SW480 (cell line): ENCODE results near the gene HEATR5A.
"Not testable (repeated sequence)": the region's sequence is repeated elsewhere in the genome, so short reads cannot be mapped to it uniquely, and the experiment has no call there.

ENCODE experiments used
- DNase-seq: peaks from one replicate; pipeline ENCODE4 v3.0.0-alpha.2; 2016; ENCODE audit warnings: low spot score

The HEATR5A gene

DNA sequence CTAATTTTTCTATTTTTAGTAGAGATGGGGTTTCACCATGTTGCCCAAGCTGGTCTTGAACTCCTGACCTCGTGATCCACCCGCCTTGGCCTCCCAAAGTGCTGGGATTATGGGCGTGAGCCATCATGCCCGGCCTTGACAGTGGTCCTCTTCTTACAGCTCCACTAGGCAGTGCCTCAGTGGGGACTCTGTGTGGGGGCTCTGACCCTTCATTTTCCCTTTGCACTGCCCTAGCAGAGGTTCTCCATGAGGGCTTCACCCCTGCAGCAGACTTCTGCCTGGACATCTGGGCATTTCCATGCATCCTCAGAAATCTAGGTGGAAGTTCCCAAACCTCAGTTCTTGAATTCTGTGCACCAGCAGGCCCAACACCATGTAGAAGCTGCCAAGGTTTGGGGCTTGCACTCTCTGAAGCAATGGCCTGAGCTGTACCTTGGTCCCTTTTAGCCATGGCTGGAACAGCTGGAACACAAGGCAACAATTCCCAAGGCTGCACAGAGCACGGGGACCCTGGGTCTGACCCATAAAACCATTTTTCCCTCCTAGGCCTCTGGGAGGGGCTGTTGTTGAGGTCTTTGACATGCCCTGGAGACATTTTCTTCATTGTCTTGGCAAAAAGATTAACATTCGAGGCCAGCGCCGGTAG, 90.4 kb downstream of the HEATR5A start:
- not testable (repeated sequence) for DNase-seq

DNA sequence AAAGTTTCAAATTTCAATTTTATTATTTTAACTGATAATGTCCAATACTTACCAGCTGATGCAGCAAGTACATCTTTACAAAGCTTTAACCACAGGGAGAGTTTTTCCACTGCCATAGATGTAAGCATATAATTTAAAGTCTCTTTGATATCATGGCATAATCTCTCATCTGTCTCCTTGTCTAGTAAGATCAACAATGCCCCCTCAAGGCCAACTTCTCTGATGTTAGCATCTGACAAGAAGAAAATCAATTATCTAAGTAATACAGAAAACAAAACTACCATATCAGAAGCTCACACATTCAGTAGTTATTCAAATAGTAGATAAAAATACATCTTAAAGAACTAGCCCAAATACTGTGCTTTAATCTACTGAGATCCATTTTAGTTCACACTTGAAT, 94.2 kb downstream of the HEATR5A start:
- DNase-seq = peak; percentile 20

DNA sequence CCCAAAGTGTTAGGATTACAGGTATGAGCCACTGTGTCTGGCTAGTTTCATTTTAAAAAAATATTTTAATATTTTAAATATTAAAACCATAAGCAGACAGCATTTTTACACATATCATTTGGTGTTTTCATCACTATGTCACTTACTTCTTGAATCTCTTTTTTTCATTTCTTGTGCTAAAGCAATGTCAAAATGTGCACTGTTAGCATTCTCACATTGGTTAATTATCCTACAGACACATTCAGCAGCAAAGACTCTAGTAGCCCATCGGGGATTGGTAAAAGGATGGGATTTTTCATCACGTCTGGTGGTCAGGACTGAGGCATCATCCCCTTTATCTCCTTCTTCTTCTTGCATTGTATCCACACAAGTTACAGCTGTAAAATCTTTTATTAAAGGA, 96.9 kb downstream of the HEATR5A start:
- DNase-seq = no peak

DNA sequence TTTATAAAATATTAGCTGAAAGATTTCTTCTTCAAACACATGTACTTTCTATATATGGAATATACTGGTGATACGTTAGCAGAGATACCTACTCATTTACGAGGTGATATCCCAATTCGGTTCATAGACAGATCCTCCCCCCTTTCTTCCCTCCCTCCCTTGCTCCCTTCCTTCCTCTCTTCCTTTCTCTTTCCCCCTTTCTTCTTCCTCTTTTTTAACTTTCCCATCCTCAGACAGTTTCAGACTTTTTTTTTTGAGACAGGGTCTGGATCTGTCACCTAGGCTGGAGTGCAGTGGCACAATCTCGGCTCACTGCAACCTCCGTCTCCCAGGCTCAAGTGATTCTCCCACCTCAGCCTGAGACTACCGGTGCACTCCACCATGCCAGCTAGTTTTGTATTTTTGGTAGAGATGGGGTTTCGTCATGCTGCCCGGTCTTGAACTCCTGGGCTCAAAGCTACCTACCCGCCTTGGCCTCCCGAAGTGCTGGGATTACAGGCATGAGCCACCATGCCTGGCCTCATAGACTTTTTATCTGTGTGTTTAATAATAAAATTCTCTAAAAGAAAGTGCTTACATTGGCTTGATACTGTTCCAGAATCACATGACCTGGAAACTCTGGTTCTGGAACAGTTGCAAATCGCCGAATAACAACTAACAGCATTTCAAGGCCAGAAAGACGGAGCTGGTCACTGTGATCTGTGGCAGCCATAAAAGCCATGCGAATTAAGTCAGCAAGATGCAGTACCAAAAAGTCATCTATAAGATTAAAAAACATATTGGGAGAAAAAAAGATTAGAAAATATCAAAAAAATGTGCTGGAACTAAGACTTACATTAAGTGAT, 99.2 kb downstream of the HEATR5A start:
- no peak for DNase-seq

DNA sequence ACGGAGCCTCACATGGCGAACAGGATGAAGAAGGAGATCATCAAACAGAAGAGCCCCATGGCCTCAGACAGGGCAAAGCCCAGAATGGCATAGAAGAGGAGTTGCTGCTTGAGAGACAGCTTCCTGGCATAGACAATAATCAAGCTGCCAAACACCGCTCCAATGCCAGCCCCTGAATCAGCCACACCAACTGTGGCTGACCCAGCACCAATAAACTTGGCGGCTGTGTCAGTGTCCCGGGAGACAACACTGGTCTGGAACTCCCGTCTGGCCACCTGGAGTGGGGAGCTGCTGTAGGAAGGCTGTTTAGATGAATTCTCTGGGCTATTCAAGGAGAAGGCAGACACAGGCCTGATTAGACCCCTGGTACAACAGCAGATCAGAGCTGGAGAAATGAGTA, 100.1 kb downstream of the HEATR5A start:
- no peak for DNase-seq

DNA sequence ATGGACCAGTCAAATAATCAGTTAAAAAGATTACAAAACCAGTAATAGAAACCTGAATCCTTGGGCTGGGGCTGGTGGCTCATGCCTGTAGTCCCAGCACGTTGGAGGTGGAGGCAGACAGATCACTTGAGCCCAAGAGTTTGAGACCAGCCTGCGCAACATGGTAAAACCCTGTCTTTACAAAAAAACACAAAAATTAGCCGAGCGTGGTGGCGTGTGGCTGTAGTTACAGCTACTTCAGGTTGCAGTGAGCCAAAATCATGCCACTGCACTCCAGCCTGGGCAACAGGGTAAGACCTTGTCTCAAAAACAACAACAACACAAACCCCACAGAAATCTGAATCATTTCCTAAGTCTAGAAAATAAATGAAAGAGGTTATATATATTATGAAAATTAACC, 100.6 kb downstream of the HEATR5A start:
- DNase-seq = no peak

DNA sequence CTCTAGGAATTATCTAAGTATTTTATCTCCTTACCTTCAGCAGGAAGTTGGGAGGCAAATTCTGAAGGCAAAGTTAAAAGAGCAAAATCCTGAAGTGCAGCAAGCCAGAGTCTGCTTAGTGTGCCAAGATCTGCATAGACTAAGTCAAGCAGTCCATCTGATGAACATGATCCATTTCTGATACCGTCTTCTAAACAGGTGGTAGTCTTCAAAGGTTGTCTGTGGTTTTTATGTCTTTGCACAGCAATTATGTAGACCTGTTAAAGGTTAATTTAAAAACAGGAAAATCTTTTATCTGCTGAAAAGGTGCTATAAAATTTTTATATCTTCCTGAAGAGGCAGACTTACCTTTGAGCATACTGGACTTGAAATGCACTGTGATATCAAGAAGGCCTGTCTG, 107.4 kb downstream of the HEATR5A start:
- no peak for DNase-seq

DNA sequence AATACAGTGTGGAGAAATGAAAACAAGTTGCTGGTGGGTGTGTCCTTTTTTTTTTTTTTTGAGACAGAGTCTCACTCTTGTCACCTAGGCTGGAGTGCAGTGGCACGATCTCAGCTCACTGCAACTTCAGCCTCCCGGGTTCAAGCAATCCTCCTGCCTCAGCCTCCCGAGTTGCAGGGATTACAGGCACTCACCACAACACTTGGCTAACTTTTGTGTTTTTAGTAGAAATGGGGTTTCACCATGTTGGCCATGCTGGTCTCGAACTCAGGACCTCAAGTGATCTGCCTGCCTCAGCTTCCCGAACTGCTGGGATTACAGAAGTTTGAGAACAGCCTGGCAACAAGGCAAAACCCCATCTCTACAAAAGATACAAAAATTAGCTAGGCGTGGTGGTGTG, 108.0 kb downstream of the HEATR5A start:
- DNase-seq = not testable (repeated sequence)

DNA sequence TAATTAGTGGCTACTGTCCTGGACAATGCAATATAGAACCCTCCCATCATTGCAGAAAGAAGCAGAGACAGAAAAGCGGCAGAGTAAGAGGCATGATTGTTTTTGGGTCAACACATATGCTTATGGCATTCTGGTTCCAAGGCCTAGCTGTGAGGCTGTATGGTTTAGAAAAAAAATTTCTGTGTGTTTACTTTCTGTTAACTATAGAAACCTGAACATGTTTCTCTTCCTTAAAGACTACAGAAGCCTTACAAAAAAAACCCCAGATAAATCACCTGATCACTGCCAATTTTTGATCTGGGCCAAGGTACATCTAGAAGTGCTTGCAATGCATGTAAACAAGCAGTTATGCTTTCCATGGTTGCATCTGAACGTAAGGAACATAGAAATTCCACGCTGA, 112.7 kb downstream of the HEATR5A start:
- DNase-seq = no peak

DNA sequence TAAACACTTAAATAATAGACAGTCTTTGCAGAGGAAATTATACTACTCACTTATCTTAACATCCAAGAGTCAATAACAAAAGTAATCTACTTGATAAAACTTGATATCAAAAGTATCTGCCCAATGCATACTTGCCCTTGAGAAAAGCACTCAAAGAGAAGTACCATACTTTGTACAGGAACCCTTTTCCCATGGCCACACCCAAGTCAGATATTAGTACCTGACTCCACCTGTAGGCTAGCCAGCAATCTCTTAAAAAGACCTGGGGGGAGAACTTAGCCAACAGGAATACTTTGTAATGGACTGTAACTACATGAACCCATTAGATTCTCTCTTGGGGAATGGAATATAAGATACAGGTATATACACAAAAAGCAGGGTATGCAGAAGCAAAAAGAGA, 113.2 kb downstream of the HEATR5A start:
- DNase-seq = no peak

DNA sequence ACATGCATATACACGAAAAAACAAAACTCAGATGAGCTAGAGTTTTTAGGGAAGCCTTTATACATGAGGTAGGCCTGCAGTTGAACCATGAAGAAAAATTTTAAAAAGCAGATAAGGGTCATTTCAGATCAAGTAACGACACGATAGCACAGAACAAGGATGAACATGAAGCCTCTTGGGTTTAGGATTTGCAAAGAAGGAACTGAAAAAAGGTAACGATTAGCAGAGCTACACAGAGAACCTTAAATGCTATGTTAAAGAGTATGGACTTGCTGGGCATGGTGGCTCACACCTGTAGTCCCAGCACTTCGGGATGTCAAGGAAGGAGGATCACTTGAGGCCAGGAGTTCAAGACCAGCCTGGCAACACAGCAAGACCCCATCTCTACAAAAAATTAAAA, 116.7 kb downstream of the HEATR5A start:
- DNase-seq = no peak

DNA sequence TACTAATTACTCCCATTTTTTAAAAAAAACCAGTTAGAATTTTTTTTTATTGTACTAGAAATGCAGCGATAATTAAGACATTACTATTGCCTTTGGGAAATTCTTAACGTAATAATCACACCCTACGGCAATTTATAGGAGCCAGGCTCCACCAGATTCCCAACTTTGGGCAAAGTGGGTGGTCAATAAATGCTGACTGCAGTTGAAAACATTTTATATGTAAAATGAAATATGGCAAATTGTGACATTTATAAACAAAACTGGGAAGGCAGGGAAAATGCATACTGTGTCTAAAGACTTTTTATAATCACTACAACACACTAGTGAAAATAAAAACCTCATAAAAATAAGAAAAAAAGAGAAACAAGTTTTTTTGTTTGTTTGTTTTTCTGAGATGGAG, 119.5 kb downstream of the HEATR5A start:
- no peak for DNase-seq

DNA sequence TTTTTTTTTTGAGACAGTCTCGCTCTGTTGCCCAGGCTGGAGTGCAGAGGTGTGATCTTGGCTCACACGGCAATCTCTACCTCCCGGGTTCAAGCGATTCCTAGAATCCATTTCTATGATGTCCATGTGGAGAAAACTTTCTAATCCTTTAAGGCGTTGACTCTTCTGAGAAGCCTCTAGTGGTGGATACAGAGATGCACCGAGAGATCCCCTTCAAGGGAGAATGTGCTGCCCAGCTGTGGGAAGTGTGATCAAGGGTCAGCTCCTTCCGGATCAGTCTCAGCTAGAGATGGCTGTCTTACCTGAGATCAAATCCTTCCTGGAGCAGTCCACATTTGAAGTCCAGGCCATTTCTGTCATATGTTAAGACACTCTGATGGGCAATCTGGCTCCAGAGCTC, 120.1 kb downstream of the HEATR5A start:
- no peak for DNase-seq

DNA sequence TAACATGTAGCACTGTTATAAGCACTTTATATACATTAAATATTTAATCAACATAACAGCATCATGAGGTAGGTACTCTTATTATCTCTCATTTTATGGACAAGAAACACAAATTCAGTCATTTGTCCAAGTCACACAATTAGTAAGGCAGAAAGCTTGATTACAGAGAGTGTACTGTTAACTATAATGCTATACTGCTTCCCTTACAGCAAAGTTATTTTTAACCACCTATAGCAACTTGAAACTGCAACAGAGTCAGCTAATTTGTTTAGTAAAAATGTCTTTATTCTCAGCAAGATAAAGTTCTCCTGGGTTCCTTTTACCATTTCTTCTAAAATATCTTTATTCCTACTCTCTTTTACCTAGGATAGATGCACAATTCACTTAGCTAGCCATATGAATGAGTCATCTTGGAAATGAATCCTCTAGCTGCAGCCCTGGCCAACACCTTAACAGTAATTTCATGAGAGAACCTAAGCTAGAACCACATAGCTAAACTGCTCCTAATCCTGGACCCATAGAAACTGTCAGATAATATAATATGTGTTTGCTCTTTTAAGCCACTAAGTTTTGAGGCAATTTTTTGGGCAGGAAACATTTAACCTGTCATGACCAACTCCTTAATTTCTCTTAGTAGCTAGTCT, 122.5 kb downstream of the HEATR5A start:
- DNase-seq = no peak

DNA sequence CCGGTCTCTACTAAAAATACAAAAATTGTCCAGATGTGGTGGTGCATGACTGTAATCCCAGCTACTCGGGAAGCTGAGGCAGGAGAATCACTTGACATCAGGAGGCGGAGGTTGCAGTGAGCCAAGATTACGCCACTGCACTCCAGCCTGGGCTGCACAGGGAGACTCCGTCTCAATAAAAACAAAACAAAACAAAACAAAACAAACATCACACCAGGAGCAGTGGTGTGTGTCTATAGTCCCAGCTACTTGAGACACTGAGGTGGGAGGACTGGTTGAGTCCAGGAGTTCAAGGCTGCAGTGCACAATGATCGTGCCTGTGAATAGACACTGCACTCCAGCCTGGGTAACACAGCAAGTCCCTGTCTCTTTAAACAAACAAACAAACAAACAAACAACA, 123.2 kb downstream of the HEATR5A start:
- DNase-seq = no peak

DNA sequence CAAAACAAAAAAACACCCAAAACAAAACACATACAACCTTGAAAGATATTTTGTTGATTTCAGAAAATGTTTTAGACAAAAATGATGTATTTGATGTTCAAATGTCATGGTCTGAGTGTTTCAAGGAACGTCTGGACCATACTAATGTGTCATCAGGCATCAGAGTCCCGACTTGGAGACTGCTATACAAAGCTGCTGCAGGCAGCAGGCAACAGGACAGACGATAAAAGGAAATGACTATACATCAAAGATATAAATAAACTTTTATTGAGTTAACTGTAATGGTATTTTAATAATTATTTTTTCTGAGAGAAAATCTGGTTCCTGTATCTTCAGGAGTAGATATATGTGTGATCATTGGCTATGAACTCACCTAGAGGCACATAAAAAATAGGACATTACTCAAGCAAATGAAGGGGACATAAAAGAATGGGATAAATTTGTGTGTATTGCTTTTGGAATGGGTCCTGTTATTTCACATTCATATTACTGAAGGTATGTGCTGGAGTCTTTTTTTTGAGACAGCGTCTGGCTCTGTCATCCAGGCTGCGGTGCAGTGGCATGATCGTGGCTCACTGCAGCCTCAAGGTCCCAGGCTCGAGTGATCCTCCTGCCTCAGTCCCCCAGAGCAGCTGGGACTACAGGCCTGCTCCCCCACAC, 125.5 kb downstream of the HEATR5A start:
- no peak for DNase-seq

DNA sequence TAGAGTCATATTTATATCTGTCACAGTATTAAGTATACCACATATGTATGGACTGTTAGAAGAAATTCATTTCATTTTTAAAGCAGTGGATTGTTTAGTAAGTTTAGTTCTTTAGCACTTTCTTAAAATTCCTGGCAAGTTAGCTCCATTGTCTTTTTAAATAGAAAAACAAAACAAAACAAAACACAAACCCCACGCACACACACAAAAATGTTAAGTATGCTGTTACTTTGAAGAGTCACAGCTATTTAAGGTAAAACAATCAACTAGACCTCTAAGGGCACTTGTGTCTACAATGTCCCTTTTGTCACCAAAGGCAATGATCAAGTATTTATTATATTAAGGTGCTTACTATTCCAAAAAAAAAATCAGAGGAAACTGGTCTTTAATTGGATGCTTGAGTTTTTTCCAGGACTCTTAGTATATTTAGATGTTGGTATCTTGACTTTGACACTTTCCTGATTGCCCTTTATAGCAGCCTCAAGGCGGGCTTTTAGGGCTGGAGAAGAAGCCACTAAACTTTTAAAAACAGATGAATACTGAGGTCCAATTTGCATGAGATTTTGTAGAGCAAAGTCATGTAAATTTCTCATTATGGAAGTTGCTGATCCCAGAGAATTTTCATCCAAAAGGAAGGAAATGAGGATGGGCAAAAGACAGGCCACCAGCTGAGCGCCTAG, 127.3 kb downstream of the HEATR5A start:
- no peak for DNase-seq

DNA sequence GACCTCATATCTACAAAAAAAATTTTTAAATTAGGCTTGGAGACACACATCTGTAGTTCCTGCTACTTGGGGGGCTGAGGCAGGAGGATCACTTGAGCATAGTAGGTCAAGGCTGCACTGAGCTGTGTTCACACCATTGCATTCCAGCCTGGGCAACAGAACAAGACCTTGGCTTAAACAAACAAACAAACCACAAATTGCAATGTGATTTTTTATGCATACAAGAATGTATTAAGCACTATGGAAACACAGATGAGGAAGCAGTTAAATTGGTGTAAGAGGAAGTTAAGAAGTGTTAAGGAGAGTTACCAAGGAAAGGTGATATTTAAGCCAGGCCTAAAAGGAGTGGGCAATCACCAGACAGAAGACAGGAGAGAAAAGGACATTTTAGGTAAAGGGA, 129.1 kb downstream of the HEATR5A start:
- no peak for DNase-seq

DNA sequence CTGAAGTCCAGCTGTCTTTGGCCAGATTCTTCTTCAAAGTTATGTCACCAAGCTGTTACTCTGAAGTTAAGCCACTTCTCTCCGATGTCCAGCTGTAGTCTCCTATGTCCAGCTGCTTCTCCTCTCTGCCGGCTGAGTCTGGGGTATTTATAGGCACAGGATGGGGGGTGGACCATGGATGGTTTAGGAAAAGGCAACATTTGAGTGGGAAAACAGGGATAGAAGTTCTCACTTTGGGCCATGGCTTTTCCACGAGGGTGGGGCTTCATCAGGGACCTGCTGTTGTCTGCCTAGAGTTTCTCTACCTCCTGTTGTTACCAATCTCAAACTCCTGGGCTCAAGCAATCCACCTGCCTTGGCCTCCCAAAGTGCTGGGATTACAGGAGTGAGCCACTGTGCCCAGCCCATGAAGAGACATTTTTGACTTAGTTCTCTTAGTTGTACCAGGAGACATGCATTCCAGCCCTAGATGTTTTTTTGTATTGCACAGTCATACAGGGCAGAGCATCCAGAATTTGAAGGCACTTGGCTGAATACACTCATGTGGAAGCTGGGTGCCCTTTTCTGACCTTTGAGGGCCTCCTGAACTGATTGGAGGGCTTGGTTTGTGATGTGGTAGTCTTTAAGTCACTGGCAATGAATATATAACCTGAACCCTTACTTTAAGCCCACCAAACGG, 132.9 kb downstream of the HEATR5A start:
- no peak for DNase-seq

DNA sequence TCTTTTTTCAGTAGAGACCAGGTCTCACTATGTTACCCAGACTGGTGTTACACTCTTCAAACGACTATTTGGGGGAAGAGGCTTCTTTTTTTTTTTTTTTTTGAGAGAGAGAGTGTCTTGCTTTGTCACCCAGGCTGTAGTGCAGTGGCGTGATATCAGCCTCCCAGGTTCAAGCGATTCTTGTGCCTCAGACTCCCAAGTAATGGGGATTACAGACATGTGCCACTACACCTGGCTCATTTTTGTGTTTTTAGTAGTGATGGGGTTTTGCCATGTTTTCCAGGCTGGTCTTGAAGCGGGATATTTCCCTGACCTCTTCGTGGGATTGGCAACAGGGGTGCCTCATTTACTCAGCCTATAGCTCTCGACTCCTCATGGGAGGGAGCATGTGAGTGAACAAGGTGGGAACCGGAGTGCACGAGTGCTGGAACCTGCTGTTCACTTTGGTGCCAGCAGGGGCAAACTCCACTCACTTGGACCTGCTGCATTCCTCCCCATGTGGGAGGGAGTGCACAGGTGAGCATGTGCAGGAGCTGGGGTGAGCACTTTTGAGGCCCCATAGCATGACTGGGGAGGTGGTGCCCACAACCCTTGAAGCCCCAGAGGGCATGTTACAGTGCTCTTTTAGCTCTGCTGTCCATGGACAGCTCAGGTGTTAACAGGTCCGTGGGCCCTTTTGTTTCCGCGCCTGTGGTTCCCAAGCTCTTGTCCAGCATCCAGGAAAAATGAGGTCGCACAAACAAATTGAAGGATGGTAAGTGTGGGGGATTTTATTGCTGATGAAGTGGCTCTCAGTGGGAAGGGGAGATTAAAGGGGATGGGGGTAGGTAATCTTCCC, 133.7 kb downstream of the HEATR5A start:
- peak; percentile 14 for DNase-seq
